Endothelial cell of umbilical vein (primary cell): ENCODE measurements around the gene MOGAT1. TPM values are rescaled to one million over a fixed set of nuclear protein-coding genes. Genes with fewer than 3 reads are reported as not detected.

Experiments used
- BruUV-seq: library from RNA; stranded (reverse); fragments of 400-500 nt; replicated peaks from 2 replicates; lab custom pipeline; 2021; lab: Mats Ljungman, UMichigan
- CTCF ChIA-PET: fragments of 300-600, 350-600 bp; sonication (Branson Sonifier 250); formaldehyde crosslinking; loops from one replicate; lab custom pipeline; 2021; ENCODE audit warnings: antibody characterized with exemption, inconsistent platforms; lab: Charles Lee
- POLR2A ChIA-PET: fragments of 300-600, 350-600 bp; sonication (Branson Sonifier 250); formaldehyde crosslinking; loops from one replicate; lab custom pipeline; 2021; ENCODE audit warnings: antibody characterized with exemption, inconsistent platforms; lab: Charles Lee
- DNase-seq: peaks from one replicate; pipeline ENCODE4 v3.0.0-alpha.2; 2011; ENCODE audit warnings: low read depth, low spot score
- FAIRE-seq: peaks from 2 replicates; lab custom pipeline; 2011; peaks lifted over from hg19 to GRCh38; lab: Jason Lieb, UNC
- H2AFZ ChIP-seq: 2 replicates; pipeline ENCODE4 v1.6.0; 2012; ENCODE audit warnings: low read depth, low read length, control low read depth, inconsistent platforms
- H3K27ac ChIP-seq: 2 replicates; pipeline ENCODE4 v1.5.1; 2011; ENCODE audit warnings: low read depth, mild to moderate bottlenecking, control low read depth, low read length, moderate library complexity; ENCODE audit not compliant: insufficient read depth
- H3K27me3 ChIP-seq, 2 experiments: 2 replicates each; pipeline versions ENCODE4 v1.6.0 to v1.6.1; 2011; ENCODE audit warnings: low read length in 2 of 2, mixed read lengths in 1 of 2; ENCODE audit not compliant: control insufficient read depth in 2 of 2, insufficient read depth in 2 of 2
- H3K36me3 ChIP-seq, 2 experiments: 2 replicates in 1 of 2; 3 replicates in 1 of 2; pipeline ENCODE4 v1.5.1; 2011; ENCODE audit warnings: low read length in 2 of 2, mild to moderate bottlenecking in 1 of 2, moderate library complexity in 1 of 2; ENCODE audit not compliant: control insufficient read depth in 2 of 2, insufficient read depth in 2 of 2; ENCODE audit errors: extremely low read depth in 1 of 2
- H3K4me1 ChIP-seq: 3 replicates; pipeline ENCODE4 v1.5.1; 2011; ENCODE audit warnings: mild to moderate bottlenecking, low read length; ENCODE audit not compliant: control insufficient read depth, insufficient read depth; ENCODE audit errors: extremely low read depth
- H3K4me2 ChIP-seq: 2 replicates; pipeline ENCODE4 v1.6.1; 2011; ENCODE audit warnings: low read length, control low read depth, mixed read lengths; ENCODE audit not compliant: insufficient read depth
- H3K4me3 ChIP-seq, 3 experiments: fragments of 200-600 bp in 1 of 3; sonication (generic), shearing (Covaris generic) in 1 of 3; replicated peaks in 1 of 3; 2 replicates each; pipeline ENCODE4 v1.5.1; 2011 to 2016; ENCODE audit warnings: control low read depth in 3 of 3, low read length in 3 of 3, mild to moderate bottlenecking in 2 of 3, inconsistent platforms in 1 of 3, low read depth in 1 of 3, moderate library complexity in 1 of 3; ENCODE audit not compliant: insufficient read depth in 1 of 3
- H3K79me2 ChIP-seq: 2 replicates; pipeline ENCODE4 v1.6.0; 2012; ENCODE audit warnings: low read length, inconsistent platforms; ENCODE audit not compliant: control insufficient read depth, insufficient read depth
- H3K9ac ChIP-seq: replicated peaks from 2 replicates; pipeline ENCODE3; 2011; ENCODE audit warnings: low read length, control low read depth; ENCODE audit not compliant: insufficient read depth; ENCODE audit errors: extremely low read depth
- H3K9me1 ChIP-seq: replicated peaks from 3 replicates; pipeline ENCODE4 v1.6.0; 2011; ENCODE audit warnings: mild to moderate bottlenecking, low read length; ENCODE audit not compliant: control insufficient read depth, insufficient read depth; ENCODE audit errors: extremely low read depth
- H3K9me3 ChIP-seq: replicated peaks from 2 replicates; pipeline ENCODE4 v1.5.1; 2012; ENCODE audit warnings: low read length, inconsistent platforms; ENCODE audit not compliant: control insufficient read depth, insufficient read depth
- H4K20me1 ChIP-seq: replicated peaks from 2 replicates; pipeline ENCODE3; 2011; ENCODE audit warnings: mild to moderate bottlenecking, low read length; ENCODE audit not compliant: control insufficient read depth, insufficient read depth; ENCODE audit errors: extremely low read depth
- EZH2 ChIP-seq: IDR thresholded peaks from 2 replicates; pipeline ENCODE4 v1.6.1; 2012; ENCODE audit warnings: borderline replicate concordance, low read depth, mild to moderate bottlenecking, moderate library complexity, low read length, inconsistent platforms; ENCODE audit not compliant: severe bottlenecking
- FOS ChIP-seq: IDR thresholded peaks from 2 replicates; pipeline ENCODE4 v1.6.1; 2011; ENCODE audit warnings: mild to moderate bottlenecking, low read length, moderate library complexity, borderline replicate concordance; ENCODE audit not compliant: insufficient read depth
- GATA2 ChIP-seq: IDR thresholded peaks from 2 replicates; pipeline ENCODE4 v1.7.0; 2011; ENCODE audit warnings: low read depth, mild to moderate bottlenecking, moderate library complexity, mixed read lengths, low read length; ENCODE audit not compliant: insufficient read length, insufficient read depth
- JUN ChIP-seq: IDR thresholded peaks from 2 replicates; pipeline ENCODE4 v1.6.1; 2011; ENCODE audit warnings: borderline replicate concordance, low read depth; ENCODE audit not compliant: insufficient read length, insufficient read depth
- MAX ChIP-seq: IDR thresholded peaks from 2 replicates; pipeline ENCODE4 v1.6.1; 2011; ENCODE audit not compliant: insufficient read depth, insufficient read length
- MYC ChIP-seq: IDR thresholded peaks from one replicate; pipeline ENCODE4 v1.6.1; 2011; ENCODE audit warnings: mild to moderate bottlenecking, low read depth, low read length
- POLR2A ChIP-seq: IDR thresholded peaks from 2 replicates; pipeline ENCODE4 v1.6.1; 2012; ENCODE audit warnings: low read depth, mild to moderate bottlenecking, control low read depth, low read length
- POLR2AphosphoS5 ChIP-seq: IDR thresholded peaks from 2 replicates; pipeline ENCODE4 v1.6.1; 2012; ENCODE audit warnings: low read depth, mild to moderate bottlenecking, control low read depth, low read length, moderate library complexity; ENCODE audit not compliant: insufficient read depth
- dilution Hi-C: fragments of 300-500 bp; cut with MboI; formaldehyde crosslinking; loops from one replicate; pipeline ENCODE4 v1.15.0; 2019; ENCODE audit warnings: low sequenced_read_pairs; ENCODE audit not compliant: extremely low pct_ligation_motif_present
- intact Hi-C: fragments of 100-400 bp; cut with micrococcal nuclease; formaldehyde crosslinking; loops from one replicate; pipeline ENCODE4 v1.10.0; 2022
- polyA plus RNA-seq, 4 experiments: library from polyadenylated mRNA; depleted of rRNA in 3 of 4; stranded (reverse) in 3 of 4; unstranded in 1 of 4; fragments of >200 nt; gene quantifications; 2 replicates each; pipeline versions ENCODE4 v1.2.1 to v1.2.3, GENCODE V29; 2011 to 2012; ENCODE audit warnings: missing spikeins in 1 of 4
- total RNA-seq: library from RNA; stranded (reverse); gene quantifications from 2 replicates; pipeline ENCODE4 v1.2.3, GENCODE V29; 2021
- TF ChIP-seq, protein P1 (sequence below), 2 donors: IDR thresholded peaks; 1 replicate in 1 of 2; 2 replicates in 1 of 2; pipeline ENCODE4 v1.5.1; 2011; ENCODE audit warnings: low read length in 2 of 2, mild to moderate bottlenecking in 2 of 2, moderate library complexity in 2 of 2, control low read depth in 1 of 2, inconsistent platforms in 1 of 2, low read depth in 1 of 2; ENCODE audit not compliant: insufficient read depth in 1 of 2; ENCODE audit errors: extremely low read depth in 1 of 2

Gene MOGAT1
- total and polyA plus RNA-seq, 2 donors (not counting 3 experiments of a cell fraction or from before 2014, with no cell fraction given): not detected

- POLR2A ChIA-PET: no interaction called here
These were observed 66.9 kb downstream of the MOGAT1 start for GRCh38 chr2:222738312-222738711.

More at GRCh38 chr2:222738312-222738711, 66.9 kb downstream of the MOGAT1 start:
- Histone ChIP-seq H2AFZ (no peak overlapping the region), H3K4me3 (no peak overlapping the region), H3K9ac (no peak overlapping the region), H4K20me1 (no peaks in the 10 kb centered on the region), H3K9me1 (no peaks in the 10 kb centered on the region), H3K4me1 (peaks cover 12% of the 10 kb centered on the region), H3K4me2 (no peak overlapping the region), H3K27me3 (no peaks in the 10 kb centered on the region), H3K79me2 (no peaks in the 10 kb centered on the region), H3K9me3 (no peaks in the 10 kb centered on the region), H3K27ac (no peak overlapping the region), H3K36me3 (no peaks in the 10 kb centered on the region)
- DNase-seq: no peak
- dilution Hi-C loops: no loop called here
- CTCF ChIA-PET: interaction anchor here (1.1 kb wide), 1 partner anchor 48 kb away, joined by 3 read pairs; no protein-coding TSS in a partner anchor
- intact Hi-C loops: no loop called here
- no TSS peak for BruUV-seq
- TF ChIP-seq FOS (no peak), JUN (no peak), POLR2AphosphoS5 (no peak), POLR2A (no peak), GATA2 (no peak), MYC (no peak), MAX (no peak), EZH2 (no peak)
- TF ChIP-seq, protein P1, sequence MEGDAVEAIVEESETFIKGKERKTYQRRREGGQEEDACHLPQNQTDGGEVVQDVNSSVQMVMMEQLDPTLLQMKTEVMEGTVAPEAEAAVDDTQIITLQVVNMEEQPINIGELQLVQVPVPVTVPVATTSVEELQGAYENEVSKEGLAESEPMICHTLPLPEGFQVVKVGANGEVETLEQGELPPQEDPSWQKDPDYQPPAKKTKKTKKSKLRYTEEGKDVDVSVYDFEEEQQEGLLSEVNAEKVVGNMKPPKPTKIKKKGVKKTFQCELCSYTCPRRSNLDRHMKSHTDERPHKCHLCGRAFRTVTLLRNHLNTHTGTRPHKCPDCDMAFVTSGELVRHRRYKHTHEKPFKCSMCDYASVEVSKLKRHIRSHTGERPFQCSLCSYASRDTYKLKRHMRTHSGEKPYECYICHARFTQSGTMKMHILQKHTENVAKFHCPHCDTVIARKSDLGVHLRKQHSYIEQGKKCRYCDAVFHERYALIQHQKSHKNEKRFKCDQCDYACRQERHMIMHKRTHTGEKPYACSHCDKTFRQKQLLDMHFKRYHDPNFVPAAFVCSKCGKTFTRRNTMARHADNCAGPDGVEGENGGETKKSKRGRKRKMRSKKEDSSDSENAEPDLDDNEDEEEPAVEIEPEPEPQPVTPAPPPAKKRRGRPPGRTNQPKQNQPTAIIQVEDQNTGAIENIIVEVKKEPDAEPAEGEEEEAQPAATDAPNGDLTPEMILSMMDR (IDR thresholded peaks at IDR 0.05; ENCODE audit: extremely low read depth in 1 of 2, insufficient read depth in 1 of 2, low read depth in 1 of 2, low read length in 2 of 2): no peak
- no peak for FAIRE-seq
